GM23338 (cell line): ENCODE results near the gene DLGAP4. TPM values are rescaled to one million over a fixed set of nuclear protein-coding genes. Genes with fewer than 3 reads are reported as not detected.

ENCODE experiments used
- ATAC-seq: fragments of 200-7000 bp; cut with Tn5 transposase; 3 replicates; pipeline ENCODE4 v1.9.1; 2020
- DNase-seq: peaks from one replicate; pipeline ENCODE4 v3.0.0-alpha.2; 2015; ENCODE audit warnings: low spot score
- H2AFZ ChIP-seq: fragments of 200-600 bp; sonication (generic); 2 replicates; pipeline ENCODE4 v1.8.0; 2016; ENCODE audit warnings: antibody characterized with exemption, mild to moderate bottlenecking, moderate library complexity
- H3F3A ChIP-seq: fragments of 200-600 bp; sonication (generic); replicated peaks from 2 replicates; pipeline ENCODE4 v1.8.0; 2017; ENCODE audit warnings: antibody characterized with exemption, mixed run types, low read depth
- H3K27ac ChIP-seq: fragments of 200-600 bp; sonication (generic); 2 replicates; pipeline ENCODE4 v1.6.1; 2016; ENCODE audit warnings: low read depth
- H3K27me3 ChIP-seq: fragments of 200-600 bp; sonication (generic); 2 replicates; pipeline ENCODE4 v1.8.0; 2016; ENCODE audit warnings: mild to moderate bottlenecking, mixed run types, moderate library complexity; ENCODE audit not compliant: insufficient read depth
- H3K36me3 ChIP-seq: fragments of 200-600 bp; sonication (generic); 2 replicates; pipeline ENCODE4 v1.8.0; 2016; ENCODE audit warnings: mild to moderate bottlenecking; ENCODE audit not compliant: insufficient read depth
- H3K4me1 ChIP-seq: fragments of 200-600 bp; sonication (generic); 2 replicates; pipeline ENCODE4 v1.8.0; 2016; ENCODE audit warnings: mild to moderate bottlenecking, moderate library complexity; ENCODE audit not compliant: insufficient read depth
- H3K4me2 ChIP-seq: fragments of 200-600 bp; sonication (generic); 2 replicates; pipeline ENCODE4 v1.7.1; 2017; ENCODE audit warnings: mixed run types
- H3K4me3 ChIP-seq: fragments of 200-600 bp; sonication (generic); 2 replicates; pipeline ENCODE4 v1.6.1; 2016; ENCODE audit warnings: mixed run types
- H3K79me2 ChIP-seq: fragments of 200-600 bp; sonication (generic); replicated peaks from 2 replicates; pipeline ENCODE4 v1.8.0; 2017; ENCODE audit warnings: mild to moderate bottlenecking; ENCODE audit not compliant: insufficient read depth
- H3K9me2 ChIP-seq: fragments of 200-600 bp; sonication (generic); 2 replicates; pipeline ENCODE4 v1.8.0; 2017; ENCODE audit not compliant: insufficient read depth
- H4K20me1 ChIP-seq: fragments of 200-600 bp; sonication (generic); replicated peaks from 2 replicates; pipeline ENCODE4 v1.8.0; 2017; ENCODE audit warnings: mild to moderate bottlenecking; ENCODE audit not compliant: insufficient read depth
- H3K27ac Mint-ChIP-seq: 2 replicates; pipeline ENCODE4 v1.8.0; 2020; ENCODE audit warnings: inconsistent platforms, mild to moderate bottlenecking, moderate library complexity, mixed read lengths
- H3K27me3 Mint-ChIP-seq: 3 replicates; pipeline ENCODE4 v1.8.0; 2022; ENCODE audit warnings: low read depth, mild to moderate bottlenecking, moderate library complexity, mixed read lengths, inconsistent platforms; ENCODE audit not compliant: insufficient read depth, poor library complexity
- H3K36me3 Mint-ChIP-seq: 3 replicates; pipeline ENCODE4 v1.8.0; 2021; ENCODE audit warnings: low read depth, mild to moderate bottlenecking, inconsistent platforms, moderate library complexity, mixed read lengths
- H3K4me1 Mint-ChIP-seq: 3 replicates; pipeline ENCODE4 v1.8.0; 2020; ENCODE audit warnings: mild to moderate bottlenecking, inconsistent platforms, mixed read lengths
- H3K4me3 Mint-ChIP-seq: 3 replicates; pipeline ENCODE4 v1.8.0; 2021; ENCODE audit warnings: moderate library complexity, mild to moderate bottlenecking, inconsistent platforms, mixed read lengths
- H3K9me3 Mint-ChIP-seq: 3 replicates; pipeline ENCODE4 v1.8.0; 2020; ENCODE audit warnings: moderate library complexity, mild to moderate bottlenecking, inconsistent platforms, mixed read lengths
- CREB1 ChIP-seq: fragments of 250-450 bp; sonication (Bioruptor Pico); IDR thresholded peaks from 2 replicates; pipeline ENCODE4 v1.5.0; 2020; ENCODE audit warnings: low read depth, mild to moderate bottlenecking, moderate library complexity
- CTCF ChIP-seq, 2 experiments: fragments of 200-600 bp in 1 of 2; sonication (generic) in 1 of 2; conservative IDR thresholded peaks; 2 replicates each; pipeline versions ENCODE4 v1.5.1 to v1.6.1; 2016 to 2017; ENCODE audit warnings: antibody characterized with exemption in 2 of 2, low read depth in 2 of 2, mild to moderate bottlenecking in 2 of 2, moderate library complexity in 1 of 2
- ETS1 ChIP-seq: IDR thresholded peaks from 2 replicates; pipeline ENCODE4 v1.6.1; 2016; ENCODE audit warnings: antibody characterized with exemption
- EZH2phosphoT487 ChIP-seq: fragments of 200-600 bp; sonication (generic); IDR thresholded peaks from one replicate; pipeline ENCODE4 v1.8.1; 2018; ENCODE audit warnings: antibody characterized with exemption; ENCODE audit not compliant: unreplicated experiment
- JUNB ChIP-seq: IDR thresholded peaks from one replicate; pipeline ENCODE4 v1.6.1; 2016; ENCODE audit warnings: antibody characterized with exemption; ENCODE audit not compliant: unreplicated experiment
- POLR2AphosphoS5 ChIP-seq: IDR thresholded peaks from 2 replicates; pipeline ENCODE4 v1.6.1; 2016; ENCODE audit warnings: antibody characterized with exemption, low read depth
- REST ChIP-seq: IDR thresholded peaks from one replicate; pipeline ENCODE4 v1.6.1; 2018; ENCODE audit warnings: antibody characterized with exemption; ENCODE audit not compliant: unreplicated experiment
- STAT1 ChIP-seq: IDR thresholded peaks from one replicate; pipeline ENCODE4 v1.6.1; 2016; ENCODE audit warnings: antibody characterized with exemption; ENCODE audit not compliant: unreplicated experiment
- ZNF114 ChIP-seq: fragments of 250-450 bp; sonication (Bioruptor Pico); IDR thresholded peaks from 2 replicates; pipeline ENCODE4 v1.5.0; 2020; ENCODE audit warnings: mild to moderate bottlenecking, moderate library complexity
- ZNF331 ChIP-seq: fragments of 250-450 bp; sonication (Bioruptor Pico); IDR thresholded peaks from 2 replicates; pipeline ENCODE4 v1.5.0; 2020; ENCODE audit warnings: low read depth, mild to moderate bottlenecking, moderate library complexity
- polyA plus RNA-seq: library from polyadenylated mRNA; unstranded; fragments of >200 nt; fragmentation: Nextera tagmentation; extraction: Ambion mirVana; gene quantifications from 2 replicates; pipeline ENCODE4 v1.2.1, GENCODE V29; 2016
- total RNA-seq: library from RNA; depleted of rRNA; stranded (reverse); fragments of >200 nt; shearing (Covaris generic); gene quantifications from 2 replicates; pipeline ENCODE4 v1.2.3, GENCODE V29; 2014

Gene DLGAP4
- total and polyA plus RNA-seq, 2 experiments from 2014 or later, result 46.1 to 52.2 TPM

- H3K4me2 ChIP-seq, result no peak overlapping the region
- TF ChIP-seq REST (no peak), JUNB (no peak), POLR2AphosphoS5 (no peak), CTCF (conservative IDR thresholded peaks at IDR 0.05; ENCODE audit: low read depth in 2 of 2) (no peak), ZNF331 (CRISPR knock-in tag) (no peak), STAT1 (no peak), ETS1 (no peak)
- ATAC-seq (no peak), DNase-seq (no peak)
- no peaks in the 10 kb centered on the region for H3K9me3 Mint-ChIP-seq
- H4K20me1 ChIP-seq, result no peaks in the 10 kb centered on the region
- no peaks in the 10 kb centered on the region for H3K4me1 ChIP-seq
- H3K36me3 ChIP-seq, result no peaks in the 10 kb centered on the region
- H3K79me2 ChIP-seq, result no peaks in the 10 kb centered on the region
- no peak overlapping the region for H2AFZ ChIP-seq
- no peak overlapping the region for H3K4me3 ChIP-seq
- H3K27me3 Mint-ChIP-seq, result peaks cover 5% of the 10 kb centered on the region
- H3K27me3 ChIP-seq, result no peaks in the 10 kb centered on the region
- H3K27ac ChIP-seq, result no peak overlapping the region
- H3K9me2 ChIP-seq, result no peaks in the 10 kb centered on the region
- no peaks in the 10 kb centered on the region for H3K36me3 Mint-ChIP-seq
- no peak overlapping the region for H3K4me3 Mint-ChIP-seq
- no peak overlapping the region for H3K27ac Mint-ChIP-seq
- peaks cover 8% of the 10 kb centered on the region for H3K4me1 Mint-ChIP-seq
- H3F3A ChIP-seq, result no peaks in the 10 kb centered on the region
Observed at GRCh38 chr20:36445847-36446246, 139.7 kb downstream of the DLGAP4 start.

- no peaks in the 10 kb centered on the region for H3F3A ChIP-seq
- H3K27ac ChIP-seq, result no peak overlapping the region
- no peaks in the 10 kb centered on the region for H3K36me3 ChIP-seq
- no peak overlapping the region for H3K4me3 ChIP-seq
- ATAC-seq (peak; percentile 46), DNase-seq (no peak)
- H2AFZ ChIP-seq, result no peak overlapping the region
- no peaks in the 10 kb centered on the region for H3K4me1 ChIP-seq
- no peaks in the 10 kb centered on the region for H3K79me2 ChIP-seq
- H3K4me2 ChIP-seq, result no peak overlapping the region
- Mint-ChIP-seq H3K4me3 (no peak overlapping the region), H3K9me3 (no peaks in the 10 kb centered on the region), H3K27ac (no peak overlapping the region), H3K27me3 (peaks cover 5% of the 10 kb centered on the region), H3K4me1 (peaks cover 8% of the 10 kb centered on the region), H3K36me3 (no peaks in the 10 kb centered on the region)
- H4K20me1 ChIP-seq, result no peaks in the 10 kb centered on the region
- H3K9me2 ChIP-seq, result no peaks in the 10 kb centered on the region
- no peaks in the 10 kb centered on the region for H3K27me3 ChIP-seq
- no peak for TF ChIP-seq STAT1
- TF ChIP-seq POLR2AphosphoS5, result no peak
- TF ChIP-seq CTCF (conservative IDR thresholded peaks at IDR 0.05; ENCODE audit: low read depth in 2 of 2), result no peak
- TF ChIP-seq ETS1, result no peak
- no peak for TF ChIP-seq REST
- TF ChIP-seq EZH2phosphoT487, result no peak
- no peak for TF ChIP-seq JUNB
- no peak for TF ChIP-seq CREB1 (CRISPR knock-in tag)
- TF ChIP-seq ZNF331 (CRISPR knock-in tag), result no peak
- no peak for TF ChIP-seq ZNF114 (CRISPR knock-in tag)
Observed at GRCh38 chr20:36446557-36446956, 140.4 kb downstream of the DLGAP4 start.
